ENCODE results near the gene HM13. TPM values are rescaled to one million over a fixed set of nuclear protein-coding genes. Genes with fewer than 3 reads are reported as not detected.
A peak's percentile ranks its signal among the peaks of the same experiment; 100 is the strongest.

HM13 gene
- total and polyA plus RNA-seq, 2 of the 13 experiments (the other 11 are each of a cell fraction or from before 2014, with no cell fraction given), result 118 to 243 TPM

GRCh38 chr20:31570735-31571617, 56.7 kb downstream of the HM13 start (continued):
- TF ChIP-seq TFE3 (CRISPR knock-in tag; IDR thresholded peaks at IDR 0.05) (no peak), POGZ (CRISPR knock-in tag; IDR thresholded peaks at IDR 0.05) (no peak), ZNF34 (CRISPR knock-in tag; IDR thresholded peaks at IDR 0.05; ENCODE audit: borderline replicate concordance) (no peak), RAD51 (IDR thresholded peaks at IDR 0.05; ENCODE audit: borderline replicate concordance) (no peak), PHF21A (CRISPR knock-in tag; IDR thresholded peaks at IDR 0.05) (no peak), ZNF484 (CRISPR knock-in tag; IDR thresholded peaks at IDR 0.05; ENCODE audit: borderline replicate concordance, low read depth) (no peak), ZNF788 (CRISPR knock-in tag; IDR thresholded peaks at IDR 0.05; ENCODE audit: borderline replicate concordance) (no peak), BHLHE40 (IDR thresholded peaks at IDR 0.05; ENCODE audit: low read length) (no peak), FOXP4 (CRISPR knock-in tag; IDR thresholded peaks at IDR 0.05) (0 out of 2 replicates have a peak, but pooled peaks have one; percentile 12), NCOA5 (CRISPR knock-in tag; IDR thresholded peaks at IDR 0.05) (peak; percentile 46; the same call in 1 of the 2 replicates), RERE (CRISPR knock-in tag; IDR thresholded peaks at IDR 0.05; ENCODE audit: low read depth) (no peak), TIGD3 (CRISPR knock-in tag; IDR thresholded peaks at IDR 0.05; ENCODE audit: borderline replicate concordance) (no peak), ZMAT3 (CRISPR knock-in tag; conservative IDR thresholded peaks at IDR 0.05) (no peak), KLF11 (CRISPR knock-in tag; IDR thresholded peaks at IDR 0.05) (no peak), ZBTB10 (CRISPR knock-in tag; IDR thresholded peaks at IDR 0.05; ENCODE audit: borderline replicate concordance) (no peak)

Measured in HepG2 (cell line).